Measurements from ENCODE around the gene KLHL8. TPM values are rescaled to one million over a fixed set of nuclear protein-coding genes. Genes with fewer than 3 reads are reported as not detected.
A peak's percentile ranks its signal among the peaks of the same experiment; 100 is the strongest.

Gene KLHL8
- total RNA-seq, 1 donor from 2014 or later, result 5.4 TPM

DNA sequence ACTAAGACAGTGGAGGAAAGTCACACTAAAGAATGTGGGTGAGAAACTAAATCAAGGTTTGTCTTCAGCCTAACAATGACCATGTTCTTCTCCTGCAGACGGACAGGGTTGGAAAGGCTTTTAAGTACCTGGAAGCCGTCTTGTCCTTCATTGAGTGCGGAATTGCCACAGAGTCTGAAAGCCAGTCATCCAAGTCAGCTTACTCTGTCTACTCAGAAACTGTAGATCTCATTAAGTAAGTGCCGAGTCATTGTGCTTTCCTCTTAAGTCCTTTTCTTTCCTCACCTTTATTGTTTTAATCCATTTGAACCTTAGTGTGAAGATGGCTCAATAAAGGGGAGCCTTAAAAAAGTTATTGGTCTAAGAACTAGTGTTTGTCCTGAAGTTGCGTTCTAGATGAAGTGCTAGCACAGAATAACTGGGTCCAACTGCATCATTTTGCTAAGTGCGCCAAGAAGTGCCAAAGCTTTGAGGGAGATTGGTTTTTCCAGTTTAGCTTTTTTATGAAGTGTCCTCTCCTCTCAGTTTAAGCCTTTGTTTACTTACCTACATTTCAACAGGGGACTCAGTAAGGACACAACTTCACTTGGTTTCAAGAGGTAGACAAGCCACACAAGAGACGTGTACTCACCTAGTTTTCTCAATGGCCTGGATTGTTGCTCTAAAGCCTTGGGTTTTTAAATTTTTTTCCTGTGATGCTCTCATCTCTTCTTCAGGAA is 89.3 kb downstream of the KLHL8 start:
- intact Hi-C loops (cut with DNase I), result no loop called here
- Histone ChIP-seq H3K36me3 (peaks cover 43 to 99% of the 10 kb centered on the region in 2 donors), H3K27me3 (no peaks in the 10 kb centered on the region), H3K27ac (no peak overlapping the region), H3K4me1 (no peaks in the 10 kb centered on the region), H3K4me3 (no peak overlapping the region), H3K9me3 (no peaks in the 10 kb centered on the region)
- no peak for DNase-seq (ENCODE audit: low spot score in 2 of 2)
- TF ChIP-seq, protein P1, sequence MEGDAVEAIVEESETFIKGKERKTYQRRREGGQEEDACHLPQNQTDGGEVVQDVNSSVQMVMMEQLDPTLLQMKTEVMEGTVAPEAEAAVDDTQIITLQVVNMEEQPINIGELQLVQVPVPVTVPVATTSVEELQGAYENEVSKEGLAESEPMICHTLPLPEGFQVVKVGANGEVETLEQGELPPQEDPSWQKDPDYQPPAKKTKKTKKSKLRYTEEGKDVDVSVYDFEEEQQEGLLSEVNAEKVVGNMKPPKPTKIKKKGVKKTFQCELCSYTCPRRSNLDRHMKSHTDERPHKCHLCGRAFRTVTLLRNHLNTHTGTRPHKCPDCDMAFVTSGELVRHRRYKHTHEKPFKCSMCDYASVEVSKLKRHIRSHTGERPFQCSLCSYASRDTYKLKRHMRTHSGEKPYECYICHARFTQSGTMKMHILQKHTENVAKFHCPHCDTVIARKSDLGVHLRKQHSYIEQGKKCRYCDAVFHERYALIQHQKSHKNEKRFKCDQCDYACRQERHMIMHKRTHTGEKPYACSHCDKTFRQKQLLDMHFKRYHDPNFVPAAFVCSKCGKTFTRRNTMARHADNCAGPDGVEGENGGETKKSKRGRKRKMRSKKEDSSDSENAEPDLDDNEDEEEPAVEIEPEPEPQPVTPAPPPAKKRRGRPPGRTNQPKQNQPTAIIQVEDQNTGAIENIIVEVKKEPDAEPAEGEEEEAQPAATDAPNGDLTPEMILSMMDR (IDR thresholded peaks at IDR 0.05), result no peak

DNA sequence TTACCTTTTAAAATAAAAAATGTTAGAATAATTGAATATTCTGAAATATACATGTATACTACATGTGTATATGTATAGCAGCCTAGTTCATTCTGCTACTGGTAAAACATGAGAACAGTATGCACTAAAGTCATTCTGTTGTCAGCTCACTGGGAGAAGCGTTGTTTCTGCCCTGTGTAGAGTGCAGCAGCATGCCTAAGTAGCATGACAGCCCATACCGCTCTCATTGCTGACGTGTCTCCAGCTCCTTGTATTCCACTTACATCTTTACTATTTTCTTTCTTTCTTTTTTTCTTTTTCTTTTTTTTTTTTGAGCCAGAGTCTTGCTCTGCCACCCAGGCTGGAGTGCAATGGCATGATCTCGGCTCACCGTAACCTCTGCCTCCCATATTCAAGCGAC is 90.7 kb downstream of the KLHL8 start:
- no peaks in the 10 kb centered on the region for H3K4me1 ChIP-seq
- intact Hi-C loops (cut with DNase I), result no loop called here
- H3K4me3 ChIP-seq, result no peak overlapping the region
- TF ChIP-seq, protein P1 (IDR thresholded peaks at IDR 0.05), result no peak
- no peak for DNase-seq (ENCODE audit: low spot score in 2 of 2)
- H3K36me3 ChIP-seq, result peaks cover 49 to 99% of the 10 kb centered on the region in 2 donors
- no peak overlapping the region for H3K27ac ChIP-seq
- no peaks in the 10 kb centered on the region for H3K27me3 ChIP-seq
- no peaks in the 10 kb centered on the region for H3K9me3 ChIP-seq

DNA sequence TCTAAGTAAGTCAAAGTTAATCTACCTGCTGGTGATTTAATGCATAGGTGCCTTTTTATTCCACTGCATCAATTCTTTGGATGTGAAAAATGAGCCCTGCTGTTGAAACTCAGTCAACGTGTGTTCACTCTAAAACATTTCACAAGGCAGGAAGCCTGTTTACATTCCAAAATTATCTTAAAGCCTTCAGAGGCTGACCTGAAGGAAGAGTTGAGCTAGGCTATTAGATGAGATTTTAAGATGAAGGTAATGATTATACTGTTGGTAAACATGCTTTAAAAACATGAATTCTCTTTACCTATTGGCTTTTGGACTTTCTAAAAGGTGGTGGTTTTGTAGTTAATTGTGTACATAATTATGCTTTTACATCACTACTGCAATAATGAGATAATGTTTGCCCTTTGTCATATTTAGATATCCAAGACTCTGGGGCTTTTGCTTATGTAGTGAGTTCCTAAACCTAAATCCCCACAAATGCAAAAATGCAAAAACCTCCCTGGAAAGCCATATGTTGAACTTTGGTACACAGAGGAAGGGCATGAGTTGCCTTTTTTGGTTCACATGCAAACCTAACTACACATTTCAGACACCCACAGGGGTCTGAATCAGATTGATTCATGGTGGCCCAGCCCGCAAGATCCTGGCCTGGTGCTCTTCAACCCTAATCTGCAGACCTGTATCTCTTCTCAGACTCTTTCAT is 92.3 kb downstream of the KLHL8 start:
- intact Hi-C loops (cut with DNase I), result no loop called here
- no peak for DNase-seq (ENCODE audit: low spot score in 2 of 2)
- Histone ChIP-seq H3K4me3 (no peak overlapping the region), H3K4me1 (no peaks in the 10 kb centered on the region), H3K9me3 (no peaks in the 10 kb centered on the region), H3K27ac (no peak overlapping the region), H3K36me3 (peaks cover 42 to 86% of the 10 kb centered on the region in 2 donors), H3K27me3 (no peaks in the 10 kb centered on the region)
- TF ChIP-seq, protein P1 (IDR thresholded peaks at IDR 0.05), result no peak

DNA sequence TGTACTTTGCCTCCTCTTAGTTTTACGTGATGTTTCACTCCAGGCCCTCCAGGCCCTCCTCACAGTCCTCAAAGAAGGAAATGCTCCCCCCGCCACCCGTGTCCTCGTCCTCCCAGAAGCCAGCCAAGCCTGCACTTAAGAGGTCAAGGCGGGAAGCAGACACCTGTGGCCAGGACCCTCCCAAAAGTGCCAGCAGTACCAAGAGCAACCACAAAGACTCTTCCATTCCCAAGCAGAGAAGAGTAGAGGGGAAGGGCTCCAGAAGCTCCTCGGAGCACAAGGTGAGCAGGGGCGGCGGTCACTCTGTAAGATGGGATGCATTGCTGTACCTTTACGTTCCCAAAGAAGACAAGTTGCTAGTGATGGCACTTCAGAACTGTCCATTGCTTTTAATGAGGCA is 94.4 kb downstream of the KLHL8 start:
- DNase-seq (ENCODE audit: low spot score in 2 of 2), result no peak
- H3K36me3 ChIP-seq, result peaks cover 34 to 66% of the 10 kb centered on the region in 2 donors
- TF ChIP-seq, protein P1 (IDR thresholded peaks at IDR 0.05), result no peak
- peaks cover 0 to 10% of the 10 kb centered on the region in 2 donors for H3K4me1 ChIP-seq
- no peak overlapping the region for H3K4me3 ChIP-seq
- H3K27me3 ChIP-seq, result no peaks in the 10 kb centered on the region
- no peaks in the 10 kb centered on the region for H3K9me3 ChIP-seq
- intact Hi-C loops (cut with DNase I), result no loop called here
- no peak overlapping the region for H3K27ac ChIP-seq

DNA sequence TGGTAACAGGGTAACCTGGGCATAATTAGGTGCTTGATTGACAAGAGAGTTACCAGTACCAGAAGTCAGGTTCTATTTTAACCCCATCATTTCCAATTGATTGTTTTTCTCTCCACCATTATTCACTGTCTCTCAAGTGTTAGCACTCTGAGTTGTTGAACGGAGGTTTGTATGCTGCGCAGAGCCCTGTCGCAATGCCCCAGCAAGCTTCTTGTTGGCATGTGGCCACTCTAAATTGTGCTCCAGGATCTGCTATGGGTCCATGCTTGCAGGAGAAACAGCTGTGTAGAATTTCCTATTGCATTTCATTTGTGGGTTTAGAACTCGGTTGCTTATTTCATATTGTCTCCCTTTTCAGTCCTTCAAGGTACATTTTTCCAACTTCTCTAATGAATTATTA is 98.2 kb downstream of the KLHL8 start:
- Histone ChIP-seq H3K4me3 (no peak overlapping the region), H3K36me3 (peaks cover 17 to 34% of the 10 kb centered on the region in 2 donors), H3K9me3 (no peaks in the 10 kb centered on the region), H3K27ac (peak overlapping the region; percentile 73 to 85), H3K4me1 (peaks cover 4 to 28% of the 10 kb centered on the region in 2 donors), H3K27me3 (no peaks in the 10 kb centered on the region)
- intact Hi-C loops (cut with DNase I), result loop anchor here (5.0 kb wide), 1 partner anchor 185 kb away; the partner anchor contains the start of gene AFF1
- no peak for DNase-seq (ENCODE audit: low spot score in 2 of 2)
- TF ChIP-seq, protein P1 (IDR thresholded peaks at IDR 0.05), result no peak
